HL-60/S4 treated with phorbol 12-myristate 13-acetate at 8.2 ng/mL for 4 days and 3 days (cell line): ENCODE data around the gene FXYD6.

Experiments
- in situ Hi-C: fragments of 300-500 bp; cut with MboI; formaldehyde crosslinking; loops from 2 replicates; pipeline ENCODE4 v1.15.0; 2022; ENCODE audit warnings: low sequenced_read_pairs

Gene FXYD6

GRCh38 chr11:117910941-117911655 lies 34.6 kb upstream of the FXYD6 start:
- in situ Hi-C loops, result no loop called here

GRCh38 chr11:117910525-117910924 lies 34.1 kb upstream of the FXYD6 start:
- in situ Hi-C loops, result no loop called here

GRCh38 chr11:117909611-117910382 lies 33.3 kb upstream of the FXYD6 start:
- in situ Hi-C loops, result no loop called here

- in situ Hi-C loops, result no loop called here
These were observed 32.6 kb upstream of the FXYD6 start for GRCh38 chr11:117908959-117909610.

- in situ Hi-C loops, result no loop called here
These were observed 31.8 kb upstream of the FXYD6 start for GRCh38 chr11:117908109-117908895.

GRCh38 chr11:117907276-117908108 lies 31.0 kb upstream of the FXYD6 start:
- in situ Hi-C loops, result no loop called here

GRCh38 chr11:117906710-117907109 lies 30.3 kb upstream of the FXYD6 start:
- in situ Hi-C loops, result no loop called here

GRCh38 chr11:117906126-117906525 lies 29.7 kb upstream of the FXYD6 start:
- in situ Hi-C loops, result no loop called here

- in situ Hi-C loops, result no loop called here
These were observed 29.1 kb upstream of the FXYD6 start for GRCh38 chr11:117905524-117905923.

- in situ Hi-C loops, result no loop called here
These were observed 27.3 kb upstream of the FXYD6 start for GRCh38 chr11:117903505-117904382.

GRCh38 chr11:117902001-117902845 lies 25.8 kb upstream of the FXYD6 start:
- in situ Hi-C loops, result no loop called here

GRCh38 chr11:117901601-117902000 lies 25.1 kb upstream of the FXYD6 start:
- in situ Hi-C loops, result no loop called here

- in situ Hi-C loops, result no loop called here
These were observed 24.4 kb upstream of the FXYD6 start for GRCh38 chr11:117900720-117901440.

GRCh38 chr11:117900121-117900648 lies 23.7 kb upstream of the FXYD6 start:
- in situ Hi-C loops, result no loop called here

- in situ Hi-C loops, result no loop called here
These were observed 21.6 kb upstream of the FXYD6 start for GRCh38 chr11:117898059-117898458.

- in situ Hi-C loops, result no loop called here
These were observed 16.2 kb upstream of the FXYD6 start for GRCh38 chr11:117892651-117893050.

- in situ Hi-C loops, result no loop called here
These were observed 14.9 kb upstream of the FXYD6 start for GRCh38 chr11:117891362-117891761.
